Mucosa of descending colon (tissue), 3 donors: ENCODE measurements around the gene SCD. TPM values are rescaled to one million over a fixed set of nuclear protein-coding genes. Genes with fewer than 3 reads are reported as not detected.

Experiments used
- ATAC-seq: fragments of 200-7000 bp; cut with Tn5 transposase; one replicate; pipeline ENCODE4 v1.9.1; 2020; ENCODE audit warnings: mild to moderate bottlenecking, moderate library complexity
- DNase-seq, 3 donors: peaks; one replicate each; pipeline ENCODE4 v3.0.0-alpha.2; 2020
- H3K36me3 ChIP-seq: fragments of 200-600 bp; one replicate; pipeline ENCODE4 v1.8.0; 2021; ENCODE audit warnings: low read depth, mild to moderate bottlenecking
- H3K4me1 ChIP-seq: fragments of 200-600 bp; one replicate; pipeline ENCODE4 v1.8.0; 2021; ENCODE audit warnings: low read depth, mild to moderate bottlenecking
- H3K4me3 ChIP-seq: fragments of 200-600 bp; one replicate; pipeline ENCODE4 v1.8.0; 2021; ENCODE audit warnings: mild to moderate bottlenecking
- H3K9me3 ChIP-seq: fragments of 200-600 bp; one replicate; pipeline ENCODE4 v1.8.0; 2021; ENCODE audit warnings: mild to moderate bottlenecking
- intact Hi-C, 2 donors: fragments of 100-400 bp; cut with DNase I in 1 of 2; cut with micrococcal nuclease in 1 of 2; formaldehyde crosslinking; loops; one replicate each; pipeline versions ENCODE4 v1.11.0 to v1.11.1; 2022; cut with DNase I, micrococcal nuclease
- total RNA-seq, 3 donors: library from RNA; stranded (reverse); fragmentation: NEBNext Ultra II Directional in 2 of 3; extraction: Animal tissue kit (Norgen Biotek cat#: 25700) in 2 of 3; gene quantifications; one replicate each; pipeline versions ENCODE4 v1.2.1 to v1.2.4, GENCODE V29; 2021 to 2023
- TF ChIP-seq, protein P1 (sequence below): fragments of 200-600 bp; IDR thresholded peaks from one replicate; pipeline ENCODE4 v1.8.0; 2022; ENCODE audit warnings: antibody characterized with exemption, mild to moderate bottlenecking
- donor health status: DM: no; HTN: no; CAD: no; lungs with moderate emphysema.
- donor health status: DM: no; HTN: no; CAD: no.
- donor health status: DM: no; HTN: yes; CAD: no.

The SCD gene
- total RNA-seq, 3 donors from 2014 or later: 40.7 to 108 (median 83.5) TPM

DNA sequence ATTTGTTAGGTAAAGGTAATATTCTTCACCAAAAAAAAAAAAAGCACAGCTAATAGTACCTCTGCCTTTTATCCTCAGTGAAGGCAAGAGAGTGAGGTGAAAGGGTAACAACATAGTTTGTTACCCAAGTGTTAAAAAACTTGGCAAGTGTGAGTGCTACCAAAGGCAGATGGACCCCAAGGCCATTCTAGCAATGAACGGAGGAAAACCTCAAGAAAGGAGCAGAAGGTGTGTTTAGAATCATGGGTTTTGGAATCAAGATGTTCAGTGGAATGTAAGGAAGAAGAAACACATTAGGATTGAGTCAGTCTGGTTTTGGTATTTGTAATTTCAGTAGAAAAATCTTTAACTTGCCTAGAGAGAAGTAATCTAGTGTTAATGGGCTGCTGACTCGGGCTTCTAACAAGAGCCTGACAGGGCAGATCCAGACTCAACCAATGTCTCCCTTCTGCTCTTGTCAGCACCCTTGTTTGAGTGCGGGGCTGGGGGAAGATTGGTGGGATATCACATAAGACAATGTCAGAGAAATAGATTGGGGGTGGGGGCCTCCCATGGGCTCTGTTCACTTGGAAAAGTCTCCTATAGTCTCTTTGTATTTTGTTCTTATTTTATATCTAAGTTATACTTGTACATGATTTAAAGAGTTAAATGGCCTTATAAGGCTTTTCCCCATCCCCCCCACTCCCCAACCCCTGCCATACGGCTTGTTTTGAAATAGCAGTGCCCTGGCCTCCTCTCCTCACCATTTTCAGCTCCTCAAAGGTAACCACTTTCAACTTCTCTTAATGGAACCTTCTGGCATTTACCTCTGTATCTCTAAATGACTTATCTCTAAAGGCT is 44.4 kb downstream of the SCD start:
- no peak for DNase-seq
- ATAC-seq: no peak
- Histone ChIP-seq H3K36me3 (no peaks in the 10 kb centered on the region), H3K4me3 (no peak overlapping the region), H3K4me1 (no peaks in the 10 kb centered on the region), H3K9me3 (no peaks in the 10 kb centered on the region)
- TF ChIP-seq, protein P1, sequence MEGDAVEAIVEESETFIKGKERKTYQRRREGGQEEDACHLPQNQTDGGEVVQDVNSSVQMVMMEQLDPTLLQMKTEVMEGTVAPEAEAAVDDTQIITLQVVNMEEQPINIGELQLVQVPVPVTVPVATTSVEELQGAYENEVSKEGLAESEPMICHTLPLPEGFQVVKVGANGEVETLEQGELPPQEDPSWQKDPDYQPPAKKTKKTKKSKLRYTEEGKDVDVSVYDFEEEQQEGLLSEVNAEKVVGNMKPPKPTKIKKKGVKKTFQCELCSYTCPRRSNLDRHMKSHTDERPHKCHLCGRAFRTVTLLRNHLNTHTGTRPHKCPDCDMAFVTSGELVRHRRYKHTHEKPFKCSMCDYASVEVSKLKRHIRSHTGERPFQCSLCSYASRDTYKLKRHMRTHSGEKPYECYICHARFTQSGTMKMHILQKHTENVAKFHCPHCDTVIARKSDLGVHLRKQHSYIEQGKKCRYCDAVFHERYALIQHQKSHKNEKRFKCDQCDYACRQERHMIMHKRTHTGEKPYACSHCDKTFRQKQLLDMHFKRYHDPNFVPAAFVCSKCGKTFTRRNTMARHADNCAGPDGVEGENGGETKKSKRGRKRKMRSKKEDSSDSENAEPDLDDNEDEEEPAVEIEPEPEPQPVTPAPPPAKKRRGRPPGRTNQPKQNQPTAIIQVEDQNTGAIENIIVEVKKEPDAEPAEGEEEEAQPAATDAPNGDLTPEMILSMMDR: no peak
- intact Hi-C loops: no loop called here

DNA sequence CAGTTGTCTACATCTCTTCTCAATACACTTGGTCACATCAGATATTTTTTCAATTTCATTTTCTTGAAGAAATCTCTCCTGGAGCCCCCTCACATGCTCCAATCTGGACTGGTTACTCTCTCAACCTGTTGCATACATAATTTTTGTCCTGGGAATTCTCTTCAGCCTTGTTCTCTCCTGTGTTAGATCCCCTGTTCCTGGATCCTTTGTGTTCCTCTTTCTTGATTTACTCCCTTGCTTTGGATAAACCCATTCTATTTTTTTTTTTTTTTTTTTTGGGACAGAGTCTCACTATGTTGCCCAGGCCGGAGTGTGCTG is 45.6 kb downstream of the SCD start:
- TF ChIP-seq, protein P1: no peak
- Histone ChIP-seq H3K4me3 (no peak overlapping the region), H3K36me3 (no peaks in the 10 kb centered on the region), H3K9me3 (no peaks in the 10 kb centered on the region), H3K4me1 (no peaks in the 10 kb centered on the region)
- ATAC-seq (no peak), DNase-seq (no peak)
- intact Hi-C loops: no loop called here

DNA sequence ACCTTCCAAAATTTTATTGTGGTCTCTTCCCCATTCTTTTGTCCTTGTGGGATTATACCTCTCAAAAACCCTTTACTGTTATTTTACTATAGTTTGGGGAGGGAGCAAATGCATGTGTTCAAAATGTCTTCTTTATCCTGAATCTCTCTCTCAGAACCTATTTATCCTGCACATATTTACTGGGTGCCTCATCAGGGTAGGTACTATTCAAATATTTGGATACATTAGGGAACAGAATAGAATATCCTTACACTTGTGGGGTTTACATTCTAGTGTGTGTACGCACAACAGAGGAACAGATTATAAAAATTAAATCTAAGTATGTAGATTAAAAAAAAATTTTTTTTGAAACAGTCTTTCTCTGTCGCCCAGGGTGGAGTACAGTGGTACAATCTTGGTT is 48.6 kb downstream of the SCD start:
- intact Hi-C loops: no loop called here
- no peaks in the 10 kb centered on the region for H3K4me1 ChIP-seq
- DNase-seq (no peak), ATAC-seq (no peak)
- TF ChIP-seq, protein P1: no peak
- H3K36me3 ChIP-seq: no peaks in the 10 kb centered on the region
- H3K9me3 ChIP-seq: no peaks in the 10 kb centered on the region
- H3K4me3 ChIP-seq: no peak overlapping the region

DNA sequence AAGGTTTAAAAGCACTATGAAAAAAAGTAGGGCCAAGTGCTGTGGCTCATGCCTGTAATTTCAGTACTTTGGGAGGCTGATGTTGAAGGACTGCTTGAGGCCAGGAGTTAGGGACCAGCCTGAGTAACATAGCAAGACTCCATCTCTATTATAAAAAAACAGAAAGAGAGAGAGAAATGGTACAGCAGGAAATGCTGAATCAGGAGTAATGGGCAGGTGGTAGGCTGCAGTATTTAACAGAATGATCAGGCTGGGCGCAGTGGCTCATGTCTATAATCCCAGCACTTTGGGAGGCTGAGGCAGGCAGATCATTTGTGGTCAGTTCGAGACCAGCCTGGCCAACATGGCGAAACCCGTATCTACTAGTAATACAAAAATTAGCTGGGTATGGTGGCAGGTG is 49.6 kb downstream of the SCD start:
- H3K36me3 ChIP-seq: no peaks in the 10 kb centered on the region
- H3K4me1 ChIP-seq: no peaks in the 10 kb centered on the region
- intact Hi-C loops: no loop called here
- DNase-seq (no peak), ATAC-seq (no peak)
- no peak overlapping the region for H3K4me3 ChIP-seq
- TF ChIP-seq, protein P1: no peak
- no peaks in the 10 kb centered on the region for H3K9me3 ChIP-seq

DNA sequence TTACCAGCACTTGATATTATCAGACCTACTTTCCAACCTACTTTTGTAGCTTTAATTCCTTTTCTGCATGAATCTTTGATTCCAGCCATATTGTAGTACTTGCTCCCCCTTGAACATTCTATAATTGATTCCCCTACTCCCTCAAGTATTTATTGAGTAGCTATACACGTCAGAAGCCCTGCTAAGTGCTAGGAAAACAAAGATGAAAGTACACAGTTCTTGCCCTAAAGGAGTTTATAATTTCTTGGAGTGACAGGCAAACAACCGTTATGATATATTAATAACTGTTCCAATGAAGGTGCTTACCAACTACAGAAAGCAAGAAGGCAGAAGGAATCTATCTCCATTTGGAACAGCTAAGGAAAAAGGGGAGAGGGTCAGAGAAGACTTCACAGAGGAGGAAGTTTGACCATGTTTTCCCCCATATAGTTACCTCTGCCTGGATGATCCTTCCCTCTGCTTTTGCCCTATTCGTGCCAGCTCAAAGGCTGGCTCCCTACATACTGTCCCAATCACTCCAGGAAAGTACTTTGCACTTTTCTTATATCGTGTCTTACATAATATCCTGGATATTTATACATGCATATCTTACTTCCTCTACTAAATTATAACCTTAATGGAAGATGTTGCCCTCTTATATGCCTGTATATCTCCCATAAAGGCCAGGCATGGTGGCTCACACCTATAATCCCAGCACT is 54.7 kb downstream of the SCD start:
- no peaks in the 10 kb centered on the region for H3K4me1 ChIP-seq
- DNase-seq: no peak
- TF ChIP-seq, protein P1: no peak
- no peak overlapping the region for H3K4me3 ChIP-seq
- no peak for ATAC-seq
- intact Hi-C loops: no loop called here
- no peaks in the 10 kb centered on the region for H3K36me3 ChIP-seq
- no peaks in the 10 kb centered on the region for H3K9me3 ChIP-seq
